Activated naive CD8-positive, alpha-beta T cell treated with anti-CD3 and anti-CD28 coated beads, Interleukin-2, amount 50 U/mL, for 16 hours (primary cell): Measurements from ENCODE around the gene CAMK2N2.
"Not testable (repeated sequence)": the region's sequence is repeated elsewhere in the genome, so short reads cannot be mapped to it uniquely, and the experiment has no call there.

Experiments
- DNase-seq: peaks from one replicate; pipeline ENCODE4 v3.0.0-alpha.2; 2020; ENCODE audit warnings: low read depth, low spot score

Gene CAMK2N2

DNA sequence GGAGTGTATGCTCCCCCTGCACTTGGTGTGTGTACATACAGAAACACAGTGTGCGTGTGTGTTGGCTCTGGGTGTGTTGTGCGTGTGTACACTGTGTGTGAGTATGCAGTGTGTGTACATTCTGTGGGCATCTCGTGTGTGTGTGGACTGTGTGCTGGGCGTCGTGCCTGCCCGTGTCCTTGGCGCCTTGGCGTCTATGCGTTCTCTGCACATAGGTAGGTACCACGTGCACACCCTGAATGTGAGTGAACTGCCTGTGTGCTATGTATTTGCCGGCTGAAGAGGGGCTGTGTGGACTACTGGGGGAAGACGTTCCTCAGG is 14.0 kb upstream of the CAMK2N2 start:
- no peak for DNase-seq

DNA sequence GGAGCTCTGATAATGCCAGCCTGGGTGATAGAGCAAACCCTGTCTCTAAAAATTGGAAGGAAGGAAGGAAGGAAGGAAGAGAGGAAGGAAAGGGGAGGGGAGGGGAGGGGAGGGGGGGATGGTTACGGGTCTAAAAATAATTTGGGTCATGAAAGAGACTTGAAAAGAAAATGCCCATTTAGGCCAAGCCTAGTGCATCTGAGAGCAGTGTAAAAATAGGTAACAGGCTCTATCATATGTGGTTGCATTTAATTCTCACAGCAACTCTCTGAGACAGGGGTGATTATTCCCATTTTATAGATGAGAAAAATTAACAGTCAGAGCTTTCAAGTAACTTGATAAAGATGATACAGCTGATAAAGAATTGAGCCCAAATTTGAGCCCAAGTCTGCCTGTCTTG is 10.9 kb upstream of the CAMK2N2 start:
- DNase-seq: no peak

DNA sequence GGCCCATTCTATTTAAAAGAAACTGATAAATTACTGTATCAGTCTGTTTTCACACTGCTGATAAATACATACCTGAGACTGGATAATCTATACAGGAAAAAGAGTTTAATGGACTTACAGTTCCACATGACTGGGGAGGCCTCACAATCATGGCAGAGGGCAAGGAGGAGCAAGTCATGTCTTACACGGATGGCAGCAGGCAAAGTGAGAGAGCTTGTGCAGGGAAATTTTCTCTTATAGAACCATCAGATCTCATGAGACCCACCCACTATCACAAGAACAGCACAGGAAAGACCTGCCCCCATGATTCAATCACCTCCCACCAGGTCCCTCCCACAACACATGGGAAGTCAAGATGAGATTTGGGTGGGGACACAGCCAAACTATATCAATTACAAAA is 5.9 kb upstream of the CAMK2N2 start:
- DNase-seq: not testable (repeated sequence)

DNA sequence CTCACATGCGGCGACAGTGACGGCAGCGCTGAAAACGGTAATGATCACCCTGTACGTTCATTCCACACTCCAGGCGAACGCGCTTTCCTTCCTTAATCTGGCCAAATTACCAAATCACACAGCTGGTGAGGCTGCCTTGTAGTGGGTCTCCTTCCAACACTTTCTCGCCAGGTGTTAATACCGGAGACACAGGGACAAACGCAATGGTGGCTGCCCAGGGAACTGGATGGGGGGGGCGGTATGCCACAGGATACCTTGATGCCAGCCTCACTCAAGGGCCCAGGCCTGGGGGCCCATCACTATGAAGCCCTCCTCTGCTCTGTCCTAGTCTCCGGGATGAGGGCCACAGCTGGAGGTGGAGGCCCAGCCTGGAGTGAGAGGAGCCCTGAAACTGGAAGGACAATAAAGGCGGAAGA is 1.4 kb upstream of the CAMK2N2 start:
- no peak for DNase-seq

DNA sequence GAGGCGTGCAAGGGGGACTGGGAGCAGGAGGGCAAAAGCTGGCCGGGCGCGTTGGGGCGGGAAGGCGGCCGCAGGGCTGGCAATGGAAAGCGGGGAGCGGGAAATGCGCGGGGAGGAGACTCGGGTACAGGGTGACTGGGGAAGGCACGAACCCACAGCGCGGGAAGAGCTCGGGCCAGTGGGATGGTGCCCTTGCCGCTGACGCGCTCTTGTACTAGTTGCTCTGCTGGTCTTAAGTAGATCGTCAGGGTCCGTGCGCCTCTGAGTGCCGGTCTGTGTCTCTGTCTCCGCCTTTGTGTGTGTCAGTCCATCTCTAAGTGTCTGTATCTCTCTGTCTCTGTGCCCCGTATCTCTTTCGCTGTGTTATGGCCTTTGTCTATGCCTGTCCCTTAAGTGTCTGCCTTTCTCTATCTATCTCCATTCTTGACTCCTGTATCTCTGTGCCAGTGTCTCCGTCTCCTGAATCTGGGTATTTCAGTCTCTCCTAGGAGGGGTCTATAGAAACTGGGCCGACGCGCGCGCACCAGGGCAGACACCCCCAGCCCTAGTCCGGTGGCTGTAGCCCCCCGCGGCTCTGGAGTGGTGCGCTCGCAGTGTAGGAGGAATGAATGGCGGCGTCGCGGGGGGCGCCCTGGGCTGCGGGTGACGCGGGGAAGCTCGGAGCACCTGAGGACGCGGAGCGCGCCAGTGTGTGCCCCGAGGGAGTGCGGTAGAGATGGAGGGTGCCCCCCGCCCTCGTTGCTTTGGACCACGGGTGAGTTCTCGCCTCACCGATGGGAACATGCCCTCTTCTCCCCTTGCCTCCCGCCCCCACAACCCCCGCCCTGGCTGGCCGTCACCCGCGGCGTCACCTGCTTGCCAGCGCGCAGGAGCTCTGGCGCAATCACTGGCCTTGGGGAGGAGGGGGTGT is 756 bp upstream of the CAMK2N2 start:
- DNase-seq: no peak

DNA sequence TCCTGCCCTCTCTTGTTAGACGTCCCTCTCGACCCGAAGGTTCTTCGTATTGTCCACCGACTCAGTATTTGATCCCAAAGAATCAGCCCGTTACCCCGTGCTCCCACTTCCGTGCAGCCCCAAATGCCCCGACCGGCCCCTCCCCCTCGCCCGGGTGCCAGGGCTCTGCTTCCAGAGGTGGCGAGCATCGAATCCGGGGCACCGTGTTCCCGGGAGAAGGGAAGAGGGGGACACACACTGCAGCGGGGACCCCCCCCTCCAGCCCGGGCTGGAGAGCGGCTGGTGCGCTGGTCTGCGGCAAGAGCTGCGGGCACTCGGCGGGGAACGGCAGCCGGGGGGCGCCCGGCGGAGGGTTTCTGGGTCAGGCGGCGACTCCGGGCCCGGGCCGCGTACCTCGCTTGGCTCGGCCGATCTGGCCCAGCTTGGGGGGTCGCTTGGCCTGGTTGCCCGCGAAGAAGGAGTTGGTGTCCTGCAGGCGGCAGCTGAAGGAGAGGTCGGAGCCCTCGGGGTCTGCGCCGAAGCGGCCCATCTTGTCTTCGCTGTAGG is 556 bp downstream of the CAMK2N2 start:
- DNase-seq: no peak

DNA sequence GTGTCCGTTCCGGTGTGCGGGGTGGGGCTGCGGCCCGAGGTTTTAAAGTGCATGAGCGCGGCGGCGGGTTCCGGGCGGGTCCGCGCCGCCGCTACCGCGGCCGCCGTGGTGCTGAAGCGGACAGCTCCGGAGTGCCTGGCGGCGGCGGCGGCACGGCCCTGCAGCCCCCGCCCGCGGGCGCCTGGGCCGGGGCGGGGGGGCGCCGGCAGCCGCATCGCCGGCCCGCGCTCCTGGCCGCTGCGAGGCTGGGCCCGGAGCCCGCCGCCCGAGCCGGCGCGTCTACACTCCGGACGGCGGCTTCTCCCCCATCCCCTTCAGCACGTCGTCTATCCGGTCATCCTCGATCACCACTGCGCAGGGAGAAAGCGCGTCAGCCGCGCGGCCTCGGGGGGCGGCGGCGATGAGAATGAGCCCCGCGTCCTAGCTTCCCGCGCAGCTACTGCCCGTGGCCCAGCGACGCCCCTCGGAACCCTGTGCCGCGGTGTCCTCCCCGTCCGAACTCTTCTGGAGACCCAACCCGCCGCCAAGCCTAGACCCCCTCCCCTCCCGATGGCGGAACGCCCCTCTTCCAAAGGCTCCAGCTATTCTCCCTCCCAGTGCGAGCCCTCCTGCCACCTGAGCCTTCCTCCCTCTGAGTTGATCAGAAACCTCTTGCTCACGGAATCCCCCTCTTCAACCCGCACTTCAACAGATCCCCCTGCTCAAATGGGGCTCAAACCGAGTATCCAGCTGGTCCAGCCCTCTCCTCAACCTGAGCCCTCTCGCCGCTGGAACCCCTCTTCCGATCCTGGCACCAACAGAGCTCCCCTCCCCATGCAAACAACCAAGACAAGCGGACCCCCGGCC is 1.3 kb downstream of the CAMK2N2 start:
- no peak for DNase-seq

DNA sequence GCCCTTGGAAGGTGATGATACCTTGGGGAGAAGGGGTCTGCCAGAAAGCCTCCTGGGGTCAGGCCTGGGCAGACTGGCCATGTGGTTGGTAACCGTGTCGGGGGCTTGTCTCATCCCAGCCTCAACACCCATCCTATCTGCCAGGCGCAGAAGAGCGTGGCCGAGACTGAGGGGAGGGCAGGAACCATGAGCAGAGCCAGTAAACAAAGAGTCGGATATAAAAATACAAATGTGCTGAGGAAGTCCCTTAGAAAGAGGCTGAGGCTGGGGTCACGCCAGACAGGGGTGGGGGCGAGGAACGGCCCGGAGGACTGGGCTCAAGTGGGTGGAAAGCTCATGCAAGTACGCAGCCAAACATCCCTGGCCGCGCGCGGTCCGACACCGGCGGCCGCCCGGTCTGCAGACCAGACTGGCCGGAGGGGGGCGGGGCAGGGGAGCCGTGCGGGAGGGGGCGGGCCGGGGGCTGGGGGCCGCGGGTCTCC is 1.9 kb downstream of the CAMK2N2 start:
- no peak for DNase-seq

DNA sequence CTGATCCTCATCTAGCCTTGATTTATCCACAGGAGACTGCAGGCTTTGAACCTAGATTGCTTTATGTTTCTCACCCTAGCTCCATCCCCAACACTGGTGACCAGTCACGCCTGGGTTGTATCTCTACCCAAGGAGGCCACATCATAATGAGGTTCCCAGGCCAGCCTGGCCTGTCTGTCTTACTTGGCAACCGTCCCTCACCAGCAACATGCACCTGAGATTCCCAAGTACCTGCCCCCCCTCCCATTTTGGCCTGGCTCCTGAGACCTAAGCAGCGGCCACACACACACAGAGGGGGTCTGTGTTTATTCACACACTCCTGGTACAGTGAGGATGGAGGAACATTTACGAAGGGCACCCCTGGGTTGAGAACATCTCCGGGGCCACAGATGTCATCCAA is 2.4 kb downstream of the CAMK2N2 start:
- DNase-seq: no peak

DNA sequence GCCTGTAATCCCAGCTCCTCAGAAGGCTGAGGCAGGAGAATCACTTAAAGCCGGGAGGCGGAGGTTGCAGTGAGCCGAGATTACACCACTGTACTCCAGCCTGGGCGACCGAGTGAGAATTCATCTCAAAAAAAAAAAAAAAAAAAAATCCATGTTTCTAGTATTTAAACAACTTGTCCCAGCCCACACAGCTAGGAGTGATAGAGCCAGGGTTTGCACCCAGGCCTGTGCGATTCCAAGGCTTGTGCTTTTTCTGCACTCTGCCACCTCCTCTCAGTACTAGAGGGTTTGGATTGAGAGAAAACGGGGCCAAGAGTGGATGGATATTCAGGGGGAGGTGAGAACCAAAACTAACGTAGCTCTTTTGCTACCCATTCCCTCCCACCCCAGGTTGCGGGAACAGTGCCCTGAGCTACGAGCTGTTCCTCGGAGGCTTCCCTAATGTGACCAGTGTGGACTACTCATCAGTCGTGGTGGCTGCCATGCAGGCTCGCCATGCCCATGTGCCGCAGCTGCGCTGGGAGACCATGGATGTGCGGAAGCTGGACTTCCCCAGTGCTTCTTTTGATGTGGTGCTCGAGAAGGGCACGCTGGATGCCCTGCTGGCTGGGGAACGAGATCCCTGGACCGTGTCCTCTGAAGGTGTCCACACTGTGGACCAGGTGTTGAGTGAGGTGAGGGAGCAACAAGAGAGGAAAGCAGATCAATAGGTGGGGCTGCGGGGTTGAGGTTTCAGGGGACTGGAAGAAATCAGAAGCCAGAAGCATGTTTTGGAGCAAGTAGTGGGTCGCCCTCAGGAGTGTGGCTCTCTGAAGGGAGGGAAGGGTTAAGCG is 4.1 kb downstream of the CAMK2N2 start:
- no peak for DNase-seq

DNA sequence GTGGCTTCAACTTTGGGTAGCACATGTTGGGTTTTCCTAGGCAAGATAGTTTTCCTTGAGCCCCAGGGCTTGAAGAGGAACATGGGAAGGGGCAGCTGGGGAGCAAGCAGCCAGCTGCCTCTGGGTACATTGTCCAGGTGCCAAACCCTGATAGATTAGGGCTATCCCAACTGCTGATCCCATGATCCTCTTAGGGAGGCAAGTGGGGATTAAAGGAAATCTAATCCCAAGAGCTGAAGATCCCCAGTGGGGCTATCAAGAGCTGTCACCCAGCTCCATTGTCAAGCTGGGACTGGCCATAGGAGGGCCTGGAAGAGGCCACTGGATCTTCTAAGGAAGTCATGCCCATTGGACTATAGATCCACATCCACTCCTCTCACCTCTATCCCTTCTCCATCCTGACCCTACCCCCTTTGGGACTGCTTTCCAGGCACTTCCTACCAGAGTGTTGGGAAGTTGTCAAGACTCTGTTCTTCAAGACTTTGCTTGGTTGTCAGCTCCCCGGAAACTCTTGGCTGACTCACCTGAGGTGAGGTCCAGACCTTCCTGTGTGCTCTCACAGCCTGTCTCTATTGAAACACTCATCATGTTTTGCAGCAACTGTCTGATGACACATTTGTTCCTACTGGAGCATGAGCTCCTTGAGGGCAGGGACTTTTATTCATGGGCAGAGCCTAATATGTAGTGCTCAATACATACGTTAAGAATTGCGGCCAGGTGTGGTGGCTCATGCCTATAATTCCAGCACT is 5.9 kb downstream of the CAMK2N2 start:
- DNase-seq: no peak

DNA sequence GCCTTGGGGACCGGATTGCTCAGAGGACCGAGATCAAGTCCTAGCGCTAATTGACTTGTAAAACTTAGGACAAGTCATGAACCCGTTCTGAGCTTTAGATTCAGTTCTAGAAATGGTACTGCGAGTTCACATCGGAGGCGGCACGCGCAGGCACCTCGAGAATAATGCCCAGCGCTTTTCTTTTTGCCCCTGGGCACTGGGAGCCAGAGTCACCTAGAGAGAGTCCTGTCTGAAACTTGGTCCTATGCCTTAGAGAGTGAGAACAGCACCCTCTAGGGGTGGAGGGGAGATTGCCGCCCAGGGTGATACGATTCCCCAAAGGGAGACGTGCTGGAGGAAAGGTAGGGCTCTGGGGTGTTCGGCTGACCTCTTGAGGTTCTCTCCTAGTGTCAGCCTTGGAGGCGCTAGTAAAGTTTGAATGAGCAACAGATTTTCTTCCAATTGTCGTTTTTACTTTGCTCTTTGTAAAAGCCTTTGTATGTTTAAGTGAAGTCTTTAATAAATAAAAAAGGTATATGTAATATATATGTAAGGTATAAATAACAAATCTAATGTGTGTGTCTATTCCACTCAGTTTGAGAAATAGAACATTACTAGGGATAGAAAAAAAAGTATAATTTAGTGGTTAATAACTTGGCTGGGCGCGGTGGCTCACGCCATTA is 11.1 kb downstream of the CAMK2N2 start:
- peak; percentile 80 for DNase-seq

DNA sequence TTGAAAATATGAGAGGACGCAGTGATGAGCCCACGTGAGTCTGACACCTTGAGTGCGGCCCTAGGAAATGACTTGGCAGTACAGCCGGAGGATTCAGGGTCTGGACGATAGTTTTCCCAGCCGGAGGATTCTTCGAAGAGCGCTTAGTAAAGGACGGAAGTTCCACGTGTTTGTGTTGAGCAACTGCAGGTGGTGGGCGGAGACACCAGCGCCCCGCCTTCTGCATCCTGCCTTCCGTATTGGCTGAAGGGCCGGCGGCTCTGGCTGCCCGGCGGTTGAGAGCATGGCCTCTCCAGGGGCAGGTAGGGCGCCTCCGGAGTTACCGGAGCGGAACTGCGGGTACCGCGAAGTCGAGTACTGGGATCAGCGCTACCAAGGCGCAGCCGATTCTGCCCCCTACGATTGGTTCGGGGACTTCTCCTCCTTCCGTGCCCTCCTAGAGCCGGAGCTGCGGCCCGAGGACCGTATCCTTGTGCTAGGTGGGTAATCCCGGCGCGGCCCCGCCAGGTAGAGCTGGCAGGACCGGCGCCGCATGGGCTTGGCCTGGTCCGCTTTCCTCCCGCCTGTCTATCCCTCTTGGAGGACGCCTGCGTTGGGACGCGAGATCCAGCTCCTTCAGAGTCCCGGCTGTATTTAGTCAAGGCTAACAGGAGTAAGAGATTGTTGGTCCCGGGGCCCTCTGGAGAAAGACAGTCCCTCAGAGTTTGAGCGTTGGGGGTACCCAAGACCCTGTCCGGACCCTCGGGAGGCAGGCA is 11.8 kb downstream of the CAMK2N2 start, which contains the start of gene EEF1AKMT4:
Gene EEF1AKMT4, plus strand, starts transcription at position 261 of the 755 bp plus-strand sequence. Its CDS starts 23 bp downstream, at position 284.
- DNase-seq: peak; percentile 94

DNA sequence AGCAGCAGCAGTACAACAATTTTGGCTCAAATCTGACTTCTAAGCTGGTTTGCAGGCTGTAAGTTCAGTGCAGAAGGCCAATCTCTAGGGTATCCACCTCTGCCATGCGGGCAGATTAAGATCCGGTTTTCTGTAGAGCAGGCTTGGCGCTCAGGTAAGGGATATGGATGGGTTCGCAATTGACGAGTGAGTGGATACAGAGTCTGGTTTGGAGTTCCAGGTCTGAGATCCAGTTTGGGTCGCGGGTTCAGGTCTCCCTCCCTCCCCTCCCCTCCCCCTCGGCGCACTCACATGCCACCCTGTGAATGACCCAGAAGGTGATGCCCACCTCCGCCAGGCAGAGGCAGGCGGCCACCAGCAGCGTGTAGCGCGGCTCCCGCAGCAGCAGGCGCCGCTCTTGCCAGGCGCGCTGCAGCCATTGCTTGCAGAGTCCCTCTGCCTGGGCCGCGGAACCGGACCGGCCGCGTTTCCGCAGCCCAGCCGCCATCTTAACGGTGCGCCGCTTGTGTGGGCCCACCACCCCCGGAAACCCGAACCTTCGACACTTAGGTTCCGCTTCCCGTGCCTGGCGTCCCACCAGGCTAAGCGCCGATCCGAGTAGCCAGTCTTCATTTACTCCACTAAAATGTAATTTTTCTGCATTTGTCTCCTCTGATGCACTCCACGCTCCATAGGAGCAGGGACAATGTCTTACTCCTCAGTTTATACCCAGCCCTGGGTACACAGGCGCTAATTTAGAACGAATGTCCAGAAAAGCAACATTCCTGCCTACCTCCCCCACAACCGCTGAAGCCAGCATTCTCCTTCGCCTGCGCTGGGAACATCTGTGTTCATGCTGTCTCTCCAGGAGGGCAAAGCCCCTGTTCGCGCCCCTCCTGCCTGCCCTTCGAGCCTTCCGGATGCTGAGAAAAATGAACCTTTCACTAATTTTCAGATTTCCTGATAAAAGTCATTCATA is 12.6 kb downstream of the CAMK2N2 start, which contains the start of gene ALG3:
Gene ALG3, minus strand, starts transcription at position 509 of the 958 bp plus-strand sequence. Its CDS starts 22 bp downstream, at position 487.
- DNase-seq: peak; percentile 71

DNA sequence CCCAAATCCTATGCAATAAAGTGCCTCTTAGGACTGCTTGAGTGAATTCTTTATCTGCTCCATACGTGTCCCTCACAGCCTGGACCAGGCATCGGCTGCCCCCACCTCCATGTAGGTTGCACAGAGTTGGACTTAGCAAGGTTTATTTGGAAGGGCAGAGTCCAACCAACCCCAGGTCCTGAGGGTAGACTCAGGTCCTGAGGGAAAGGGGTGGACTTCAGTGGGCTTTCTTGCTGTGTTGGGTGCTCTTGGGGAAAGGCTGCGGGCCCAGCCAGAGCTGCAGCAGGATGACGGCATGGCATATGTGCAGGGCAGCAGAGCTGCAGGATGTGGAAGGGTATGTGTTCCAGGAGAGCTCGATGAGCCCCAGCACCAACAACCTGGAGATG is 19.1 kb downstream of the CAMK2N2 start:
- no peak for DNase-seq

DNA sequence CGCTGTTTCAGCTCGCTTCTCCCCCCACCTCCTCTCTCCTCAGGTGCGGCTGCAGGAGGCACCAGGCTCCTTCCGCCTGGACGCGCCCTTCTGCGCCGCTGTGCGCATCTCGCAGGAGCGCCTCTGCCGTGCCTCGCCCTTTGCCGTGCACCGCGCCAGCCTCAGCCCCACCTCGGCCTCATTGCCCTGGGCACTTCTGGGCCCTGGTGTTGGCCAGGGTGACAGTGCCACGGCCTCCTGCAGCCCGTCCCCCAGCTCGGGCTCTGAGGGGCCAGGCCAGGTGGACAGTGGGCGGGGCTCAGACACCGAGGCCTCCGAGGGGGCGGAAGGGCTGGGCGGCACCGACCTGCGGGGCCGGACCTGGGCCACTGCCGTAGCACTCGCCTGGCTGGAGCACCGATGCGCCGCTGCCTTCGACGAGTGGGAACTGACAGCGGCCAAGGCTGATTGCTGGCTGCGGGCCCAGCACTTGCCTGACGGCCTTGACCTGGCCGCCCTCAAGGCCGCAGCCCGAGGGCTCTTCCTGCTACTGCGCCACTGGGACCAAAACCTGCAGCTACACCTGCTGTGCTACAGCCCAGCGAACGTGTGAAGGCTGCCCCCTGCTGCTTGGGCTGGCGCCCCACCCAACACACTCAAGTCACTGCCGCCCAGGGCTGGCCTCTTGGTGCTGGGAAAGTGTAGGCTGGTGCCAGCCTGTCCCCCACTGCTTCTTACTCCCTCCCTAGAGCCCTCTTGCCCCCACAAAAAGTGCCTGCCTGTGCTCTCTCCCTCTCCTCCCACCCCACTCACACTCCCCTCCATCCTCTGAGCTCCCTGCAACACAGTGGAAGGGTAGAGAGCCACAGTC is 19.7 kb downstream of the CAMK2N2 start:
- DNase-seq: no peak

DNA sequence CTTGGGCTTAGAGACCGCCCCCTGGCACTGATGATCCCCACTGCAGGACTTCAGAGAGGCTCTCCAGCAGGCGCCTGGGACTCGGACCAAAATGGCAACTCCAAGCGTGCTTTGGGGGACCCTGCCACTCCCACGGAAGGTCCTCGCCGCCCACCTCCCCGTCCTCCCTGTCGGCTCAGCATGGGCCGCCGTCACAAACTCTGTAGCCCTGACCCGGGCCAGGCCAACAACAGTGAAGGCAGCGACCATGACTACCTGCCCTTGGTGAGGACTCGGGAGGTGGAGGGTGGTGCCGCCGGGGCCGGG is 20.3 kb downstream of the CAMK2N2 start:
- no peak for DNase-seq
